Kidney (tissue), 14 donors: Measurements from ENCODE around the gene BSPRY. TPM values are rescaled to one million over a fixed set of nuclear protein-coding genes. Genes with fewer than 3 reads are reported as not detected.

Source experiments
- DNase-seq, 5 donors: peaks; one replicate each; pipeline ENCODE4 v3.0.0-alpha.2; 2013 to 2020
- FAIRE-seq: peaks from 2 replicates; lab custom pipeline; 2012; peaks lifted over from hg19 to GRCh38; lab: Jason Lieb, UNC
- H3K27ac ChIP-seq, 2 donors: one replicate each; pipeline ENCODE4 v1.7.0; 2013; ENCODE audit warnings: low read depth in 2 of 2, low read length in 2 of 2, inconsistent platforms in 1 of 2
- H3K27me3 ChIP-seq: one replicate; pipeline ENCODE4 v1.7.1; 2013; ENCODE audit warnings: low read length, inconsistent platforms; ENCODE audit not compliant: control insufficient read depth, insufficient read depth
- H3K36me3 ChIP-seq, 3 donors: one replicate each; pipeline versions ENCODE4 v1.7.0 to v1.7.1; 2013; ENCODE audit warnings: low read length in 3 of 3, control low read depth in 1 of 3, inconsistent platforms in 1 of 3; ENCODE audit not compliant: insufficient read depth in 3 of 3, control insufficient read depth in 2 of 3
- H3K4me1 ChIP-seq, 3 donors: one replicate each; pipeline versions ENCODE4 v1.7.0 to v1.7.1; 2013; ENCODE audit warnings: low read length in 3 of 3, inconsistent platforms in 1 of 3, low read depth in 1 of 3; ENCODE audit not compliant: control insufficient read depth in 2 of 3, insufficient read depth in 2 of 3
- H3K4me3 ChIP-seq, 3 donors: one replicate each; pipeline versions ENCODE4 v1.7.0 to v1.8.1; 2013; ENCODE audit warnings: low read length in 3 of 3, control low read depth in 1 of 3, inconsistent platforms in 1 of 3
- H3K9ac ChIP-seq, 3 donors: one replicate each; pipeline versions ENCODE4 v1.7.0 to v1.7.1; 2013; ENCODE audit warnings: low read length in 3 of 3, control low read depth in 1 of 3, inconsistent platforms in 1 of 3
- H3K9me3 ChIP-seq, 3 donors: one replicate each; pipeline versions ENCODE4 v1.7.0 to v1.7.1; 2013; ENCODE audit warnings: low read length in 3 of 3, control low read depth in 1 of 3, inconsistent platforms in 1 of 3; ENCODE audit not compliant: control insufficient read depth in 2 of 3, insufficient read depth in 1 of 3
- CTCF ChIP-seq: IDR thresholded peaks from 3 replicates; pipeline ENCODE4 v1.5.1; 2012; ENCODE audit warnings: mild to moderate bottlenecking, moderate library complexity, borderline replicate concordance; ENCODE audit not compliant: insufficient read depth; ENCODE audit errors: extremely low read depth
- intact Hi-C: fragments of 100-400 bp; cut with DNase I; formaldehyde crosslinking; loops from one replicate; pipeline ENCODE4 v1.11.1; 2022
- polyA plus RNA-seq: library from polyadenylated mRNA; stranded (reverse); fragments of 350-450 nt; fragmentation: Illumina TruSeq; extraction: RNeasy Lipid Tissue Mini Kit (QIAGEN cat#74804); gene quantifications from one replicate; pipeline ENCODE4 v1.2.3, GENCODE V29; 2014; ENCODE audit warnings: low read depth, low replicate concordance; ENCODE audit not compliant: insufficient read depth
- total RNA-seq: library from RNA; stranded (reverse); fragmentation: NEBNext Ultra II Directional; extraction: Animal tissue kit (Norgen Biotek cat#: 25700); gene quantifications from one replicate; pipeline ENCODE4 v1.2.1, GENCODE V29; 2021
- donor health status: control.
- donor health status: control.
- donor health status: control.
- donor health status: control.
- donor health status: control.
- donor health status: DM: yes; HTN: yes; CAD: no.
- donor health status: Normal renal cell carcinoma (clear cell type).

BSPRY gene
- total and polyA plus RNA-seq, 2 donors from 2014 or later: 14.5 to 18.0 TPM

GRCh38 chr9:113350107-113350661 lies 843 bp downstream of the BSPRY start:
- no peaks in the 10 kb centered on the region for H3K36me3 ChIP-seq
- no peak for TF ChIP-seq CTCF
- FAIRE-seq (no peak), DNase-seq (peak in 1 of 5 donors; percentile 11)
- peaks cover 0 to 6% (median 4%) of the 10 kb centered on the region in 3 donors for H3K4me1 ChIP-seq
- no peaks in the 10 kb centered on the region for H3K9me3 ChIP-seq
- H3K9ac ChIP-seq: peak overlapping the region in 2 of 3 donors; percentile 37 to 75
- H3K27me3 ChIP-seq: peaks cover 19% of the 10 kb centered on the region
- intact Hi-C loops: no loop called here
- H3K27ac ChIP-seq: peak overlapping the region in 1 of 2 donors; percentile 23
- peak overlapping the region; percentile 48 to 81 (median 76) for H3K4me3 ChIP-seq

- no peak overlapping the region for H3K27ac ChIP-seq
- FAIRE-seq (no peak), DNase-seq (peak in 1 of 5 donors; percentile 35)
- H3K9me3 ChIP-seq: no peaks in the 10 kb centered on the region
- peaks cover 0 to 6% (median 4%) of the 10 kb centered on the region in 3 donors for H3K4me1 ChIP-seq
- no peak overlapping the region for H3K9ac ChIP-seq
- H3K27me3 ChIP-seq: peaks cover 19% of the 10 kb centered on the region
- no peaks in the 10 kb centered on the region for H3K36me3 ChIP-seq
- no peak for TF ChIP-seq CTCF
- intact Hi-C loops: no loop called here
- H3K4me3 ChIP-seq: peak overlapping the region in 1 of 3 donors; percentile 24
Observed at GRCh38 chr9:113350937-113351336, 1.6 kb downstream of the BSPRY start.

- FAIRE-seq: no peak
- H3K27ac ChIP-seq: no peak overlapping the region
- intact Hi-C loops: no loop called here
Observed at GRCh38 chr9:113352006-113352405, 2.7 kb downstream of the BSPRY start.

More at GRCh38 chr9:113352006-113352405, 2.7 kb downstream of the BSPRY start:
- Histone ChIP-seq H3K4me1 (peaks cover 0 to 6% (median 4%) of the 10 kb centered on the region in 3 donors), H3K9ac (no peak overlapping the region), H3K4me3 (no peak overlapping the region), H3K9me3 (no peaks in the 10 kb centered on the region), H3K36me3 (no peaks in the 10 kb centered on the region), H3K27me3 (peaks cover 19% of the 10 kb centered on the region)
- DNase-seq: no peak
- TF ChIP-seq CTCF: no peak
